Mesenchymal stem cell (in vitro differentiated cells and primary cell): Measurements from ENCODE around the gene EME1.

ENCODE experiments used
- DNase-seq: peaks from one replicate; pipeline ENCODE4 v3.0.0-alpha.2; 2013
- H2AFZ ChIP-seq: one replicate; pipeline ENCODE4 v1.6.1; 2013; ENCODE audit warnings: low read depth, mild to moderate bottlenecking, control low read depth, inconsistent platforms, low read length, moderate library complexity
- H2AK5ac ChIP-seq: 2 replicates; pipeline ENCODE4 v1.6.1; 2013; ENCODE audit warnings: low read length, moderate library complexity, mild to moderate bottlenecking, inconsistent platforms; ENCODE audit not compliant: severe bottlenecking
- H2BK120ac ChIP-seq: one replicate; pipeline ENCODE4 v1.6.1; 2013; ENCODE audit warnings: low read depth, mild to moderate bottlenecking, inconsistent platforms, low read length, moderate library complexity
- H2BK12ac ChIP-seq, 2 experiments: one replicate each; pipeline ENCODE4 v1.6.1; 2013; ENCODE audit warnings: inconsistent platforms in 2 of 2, low read length in 2 of 2, mild to moderate bottlenecking in 2 of 2, moderate library complexity in 2 of 2, control low read depth in 1 of 2
- H2BK15ac ChIP-seq: one replicate; pipeline ENCODE4 v1.6.1; 2013; ENCODE audit warnings: mild to moderate bottlenecking, low read depth, inconsistent platforms; ENCODE audit not compliant: poor library complexity, severe bottlenecking
- H2BK5ac ChIP-seq: 2 replicates; pipeline ENCODE4 v1.6.1; 2013; ENCODE audit warnings: low read depth, mild to moderate bottlenecking, low read length, control low read depth, inconsistent platforms; ENCODE audit not compliant: poor library complexity, severe bottlenecking
- H3K14ac ChIP-seq, 2 experiments: one replicate each; pipeline ENCODE4 v1.6.1; 2013; ENCODE audit warnings: inconsistent platforms in 2 of 2, low read length in 2 of 2, control low read depth in 1 of 2, mild to moderate bottlenecking in 1 of 2, moderate library complexity in 1 of 2
- H3K18ac ChIP-seq, 2 experiments: one replicate each; pipeline ENCODE4 v1.6.1; 2013; ENCODE audit warnings: inconsistent platforms in 2 of 2, low read length in 2 of 2, control low read depth in 1 of 2, low read depth in 1 of 2, mild to moderate bottlenecking in 1 of 2
- H3K23ac ChIP-seq, 2 experiments: one replicate each; pipeline ENCODE4 v1.6.1; 2013; ENCODE audit warnings: inconsistent platforms in 2 of 2, low read length in 2 of 2, mild to moderate bottlenecking in 2 of 2, moderate library complexity in 2 of 2, control low read depth in 1 of 2
- H3K27ac ChIP-seq: 2 replicates; pipeline ENCODE4 v1.5.1; 2013; ENCODE audit warnings: mild to moderate bottlenecking, moderate library complexity, low read length, control low read depth, inconsistent platforms; ENCODE audit not compliant: poor library complexity, severe bottlenecking
- H3K27me3 ChIP-seq, 2 experiments: 2 replicates each; pipeline versions ENCODE4 v1.6.1 to v1.7.0; 2013; ENCODE audit warnings: low read length in 2 of 2, mild to moderate bottlenecking in 2 of 2, moderate library complexity in 2 of 2, control low read depth in 1 of 2, inconsistent platforms in 1 of 2; ENCODE audit not compliant: control insufficient read depth in 1 of 2, insufficient read depth in 1 of 2
- H3K36me3 ChIP-seq, 2 experiments: 2 replicates each; pipeline versions ENCODE4 v1.6.1 to v1.7.0; 2013; ENCODE audit warnings: low read length in 2 of 2, control low read depth in 1 of 2, inconsistent platforms in 1 of 2, low read depth in 1 of 2, mild to moderate bottlenecking in 1 of 2; ENCODE audit not compliant: insufficient read depth in 2 of 2, control insufficient read depth in 1 of 2
- H3K4ac ChIP-seq, 2 experiments: one replicate each; pipeline ENCODE4 v1.6.1; 2013; ENCODE audit warnings: inconsistent platforms in 2 of 2, low read length in 2 of 2, mild to moderate bottlenecking in 2 of 2, moderate library complexity in 2 of 2, control low read depth in 1 of 2, low read depth in 1 of 2
- H3K4me1 ChIP-seq: 2 replicates; pipeline ENCODE4 v1.6.1; 2013; ENCODE audit warnings: low read depth, low read length, control low read depth; ENCODE audit not compliant: control insufficient read depth, insufficient read depth
- H3K4me2 ChIP-seq: 2 replicates; pipeline ENCODE4 v1.6.1; 2013; ENCODE audit warnings: low read length, mild to moderate bottlenecking, inconsistent platforms; ENCODE audit not compliant: poor library complexity, severe bottlenecking
- H3K4me3 ChIP-seq, 2 experiments: 2 replicates each; pipeline versions ENCODE4 v1.5.1 to v1.7.0; 2013; ENCODE audit warnings: low read length in 2 of 2, mild to moderate bottlenecking in 2 of 2, control low read depth in 1 of 2, low read depth in 1 of 2; ENCODE audit not compliant: insufficient read depth in 1 of 2
- H3K79me1 ChIP-seq: replicated peaks from 2 replicates; pipeline ENCODE4 v1.6.1; 2013; ENCODE audit warnings: mild to moderate bottlenecking, control low read depth, low read length, inconsistent platforms; ENCODE audit not compliant: poor library complexity, severe bottlenecking
- H3K9ac ChIP-seq: 2 replicates; pipeline ENCODE4 v1.7.0; 2013; ENCODE audit warnings: mild to moderate bottlenecking, low read length, moderate library complexity
- H3K9me3 ChIP-seq: 2 replicates; pipeline ENCODE4 v1.7.0; 2013; ENCODE audit warnings: mild to moderate bottlenecking, low read length; ENCODE audit not compliant: control insufficient read depth
- H4K8ac ChIP-seq: one replicate; pipeline ENCODE4 v1.6.1; 2013; ENCODE audit warnings: inconsistent platforms, mild to moderate bottlenecking, low read length, moderate library complexity
- H4K91ac ChIP-seq: one replicate; pipeline ENCODE4 v1.6.1; 2013; ENCODE audit warnings: mild to moderate bottlenecking, low read length, inconsistent platforms
- WGBS: methylation state at CpG from one replicate; pipeline ENCODE4 v1.1.7; 2013; ENCODE audit warnings: mixed read lengths; 5-methylcytosine and 5-hydroxymethylcytosine counted together

Gene EME1

GRCh38 chr17:50355336-50355700 lies 17.7 kb upstream of the EME1 start:
- Histone ChIP-seq H3K27me3 (no peaks in the 10 kb centered on the region), H3K27ac (no peak overlapping the region), H2AK5ac (no peak overlapping the region), H3K23ac (no peak overlapping the region), H3K9ac (no peak overlapping the region), H3K4me1 (peaks cover 7% of the 10 kb centered on the region), H2BK12ac (no peak overlapping the region), H2BK5ac (no peak overlapping the region), H4K8ac (no peak overlapping the region), H3K36me3 (peaks cover 78 to 84% of the 10 kb centered on the region in 2 experiments), H2BK15ac (no peak overlapping the region), H2BK120ac (no peak overlapping the region), H3K4me2 (no peak overlapping the region), H2AFZ (no peak overlapping the region), H3K4ac (no peak overlapping the region), H3K9me3 (no peaks in the 10 kb centered on the region), H3K79me1 (peaks cover 54% of the 10 kb centered on the region), H3K14ac (no peak overlapping the region), H3K18ac (no peak overlapping the region), H4K91ac (no peak overlapping the region), H3K4me3 (no peak overlapping the region)
- 91% methylated on average over 4 of the region's 4 CpGs for WGBS
- DNase-seq: no peak

- no peaks in the 10 kb centered on the region for H3K9me3 ChIP-seq
- H3K23ac ChIP-seq: no peak overlapping the region
- H3K4me2 ChIP-seq: no peak overlapping the region
- no peak overlapping the region for H3K18ac ChIP-seq
- H2AK5ac ChIP-seq: no peak overlapping the region
- H2BK5ac ChIP-seq: no peak overlapping the region
- no peak overlapping the region for H4K91ac ChIP-seq
- 98% methylated on average over 20 of the region's 20 CpGs for WGBS
- H2BK12ac ChIP-seq: no peak overlapping the region
- peaks cover 52% of the 10 kb centered on the region for H3K79me1 ChIP-seq
- no peak overlapping the region for H3K14ac ChIP-seq
- H2BK120ac ChIP-seq: no peak overlapping the region
- no peak overlapping the region for H3K27ac ChIP-seq
- no peaks in the 10 kb centered on the region for H3K27me3 ChIP-seq
- no peak overlapping the region for H3K9ac ChIP-seq
- no peak overlapping the region for H4K8ac ChIP-seq
- H3K4me3 ChIP-seq: no peak overlapping the region
- H3K36me3 ChIP-seq: peaks cover 79 to 89% of the 10 kb centered on the region in 2 experiments
- no peak overlapping the region for H2BK15ac ChIP-seq
- H2AFZ ChIP-seq: no peak overlapping the region
- DNase-seq: no peak
- peaks cover 6% of the 10 kb centered on the region for H3K4me1 ChIP-seq
- H3K4ac ChIP-seq: no peak overlapping the region
Observed at GRCh38 chr17:50355701-50356341, 17.2 kb upstream of the EME1 start.

GRCh38 chr17:50356418-50356817 lies 16.6 kb upstream of the EME1 start:
- Histone ChIP-seq H2BK120ac (no peak overlapping the region), H4K8ac (no peak overlapping the region), H3K14ac (no peak overlapping the region), H3K27ac (no peak overlapping the region), H3K9me3 (no peaks in the 10 kb centered on the region), H3K36me3 (peaks cover 85 to 90% of the 10 kb centered on the region in 2 experiments), H2BK12ac (no peak overlapping the region), H3K4me2 (no peak overlapping the region), H3K9ac (no peak overlapping the region), H4K91ac (no peak overlapping the region), H3K27me3 (no peaks in the 10 kb centered on the region), H3K4me1 (peaks cover 6% of the 10 kb centered on the region), H2AK5ac (no peak overlapping the region), H3K79me1 (peaks cover 49% of the 10 kb centered on the region), H2BK15ac (no peak overlapping the region), H2AFZ (no peak overlapping the region), H3K4ac (no peak overlapping the region), H3K23ac (no peak overlapping the region), H3K4me3 (no peak overlapping the region), H2BK5ac (no peak overlapping the region), H3K18ac (no peak overlapping the region)
- WGBS: 96% methylated on average over 12 of the region's 12 CpGs
- DNase-seq: no peak

DNA sequence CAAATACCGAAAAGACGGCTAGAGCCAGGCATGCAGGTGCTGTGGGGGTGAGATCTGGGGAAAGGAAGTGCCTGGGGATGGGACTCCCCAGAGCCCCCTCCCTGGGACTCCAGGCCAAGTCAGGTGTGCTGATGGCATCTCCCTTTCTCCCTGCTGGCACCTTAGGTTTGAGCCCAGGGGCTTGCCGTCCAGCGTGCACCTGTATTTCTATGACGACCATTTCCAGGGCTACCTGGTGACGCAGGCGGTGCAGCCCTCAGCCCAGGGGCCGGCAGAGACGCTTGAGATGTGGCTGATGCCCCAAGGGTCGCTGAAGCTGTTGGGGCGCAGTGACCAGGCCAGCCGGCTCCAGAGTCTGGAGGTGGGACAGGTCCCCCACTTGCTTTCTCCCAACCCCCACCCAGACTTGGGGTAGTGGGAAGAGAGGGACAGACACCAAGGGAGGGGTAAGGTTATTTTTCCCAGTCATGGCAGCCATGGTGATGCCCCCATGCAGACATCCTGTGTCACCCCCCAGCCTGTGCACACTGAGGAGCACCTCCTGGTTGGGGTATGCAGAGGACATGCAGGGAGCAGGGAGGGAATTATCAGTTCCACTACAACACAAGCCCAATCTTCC lies 16.0 kb upstream of the EME1 start:
- H3K27ac ChIP-seq: no peak overlapping the region
- no peak overlapping the region for H3K14ac ChIP-seq
- peaks cover 6% of the 10 kb centered on the region for H3K4me1 ChIP-seq
- no peak overlapping the region for H2AK5ac ChIP-seq
- no peak overlapping the region for H3K18ac ChIP-seq
- H3K4ac ChIP-seq: no peak overlapping the region
- 97% methylated on average over 9 of the region's 12 CpGs for WGBS
- H3K23ac ChIP-seq: no peak overlapping the region
- no peak overlapping the region for H4K8ac ChIP-seq
- H2BK12ac ChIP-seq: no peak overlapping the region
- no peak overlapping the region for H4K91ac ChIP-seq
- H2BK120ac ChIP-seq: no peak overlapping the region
- no peak overlapping the region for H3K9ac ChIP-seq
- no peak overlapping the region for H3K4me3 ChIP-seq
- no peak overlapping the region for H3K4me2 ChIP-seq
- H2AFZ ChIP-seq: no peak overlapping the region
- H3K9me3 ChIP-seq: no peaks in the 10 kb centered on the region
- no peaks in the 10 kb centered on the region for H3K27me3 ChIP-seq
- no peak overlapping the region for H2BK5ac ChIP-seq
- H3K79me1 ChIP-seq: peaks cover 44% of the 10 kb centered on the region
- H3K36me3 ChIP-seq: peaks cover 86 to 91% of the 10 kb centered on the region in 2 experiments
- no peak overlapping the region for H2BK15ac ChIP-seq
- no peak for DNase-seq
